IMR-90 (cell line): ENCODE results near the gene ADAM12.

ENCODE experiments used
- BHLHE40 ChIP-seq: fragments of 150-350 bp; IDR thresholded peaks from 2 replicates; pipeline ENCODE4 v1.6.1; 2016; ENCODE audit warnings: mild to moderate bottlenecking, low read depth, low read length
- CEBPB ChIP-seq: IDR thresholded peaks from 2 replicates; pipeline ENCODE4 v1.6.1; 2012; ENCODE audit warnings: low read depth, low read length, improper control_type of control experiment
- CTCF ChIP-seq: conservative IDR thresholded peaks from 2 replicates; pipeline ENCODE4 v1.5.1; 2012; ENCODE audit warnings: mild to moderate bottlenecking, low read depth, low read length, improper control_type of control experiment
- MXI1 ChIP-seq: IDR thresholded peaks from 2 replicates; pipeline ENCODE4 v1.6.1; 2012; ENCODE audit warnings: low read depth, mild to moderate bottlenecking, low read length, moderate library complexity, borderline replicate concordance
- POLR2A ChIP-seq: IDR thresholded peaks from 2 replicates; pipeline ENCODE4 v1.6.1; 2012; ENCODE audit warnings: mild to moderate bottlenecking, low read depth, low read length
- RAD21 ChIP-seq: IDR thresholded peaks from 2 replicates; pipeline ENCODE4 v1.6.1; 2012; ENCODE audit warnings: low read length, improper control_type of control experiment
- USF2 ChIP-seq: fragments of 150-350 bp; IDR thresholded peaks from 2 replicates; pipeline ENCODE4 v1.6.1; 2017; ENCODE audit warnings: mild to moderate bottlenecking, antibody characterized with exemption, low read length, low read depth

- TF ChIP-seq CEBPB (no peak), POLR2A (no peak), CTCF (no peak), BHLHE40 (no peak), MXI1 (no peak), USF2 (no peak), RAD21 (no peak)
Observed at GRCh38 chr10:126226205-126226604, 162.1 kb downstream of the ADAM12 start.
